Stimulated activated CD4-positive, alpha-beta T cell treated with anti-CD3 and anti-CD28 coated beads, TNF-alpha, amount 100 ng/mL, for 1 hour (primary cell): ENCODE measurements around the gene ROPN1B.

Experiments
- DNase-seq, 3 donors: peaks; one replicate each; pipeline ENCODE4 v3.0.0-alpha.2; 2020; ENCODE audit warnings: low read depth in 3 of 3, low spot score in 1 of 3

ROPN1B gene

DNA sequence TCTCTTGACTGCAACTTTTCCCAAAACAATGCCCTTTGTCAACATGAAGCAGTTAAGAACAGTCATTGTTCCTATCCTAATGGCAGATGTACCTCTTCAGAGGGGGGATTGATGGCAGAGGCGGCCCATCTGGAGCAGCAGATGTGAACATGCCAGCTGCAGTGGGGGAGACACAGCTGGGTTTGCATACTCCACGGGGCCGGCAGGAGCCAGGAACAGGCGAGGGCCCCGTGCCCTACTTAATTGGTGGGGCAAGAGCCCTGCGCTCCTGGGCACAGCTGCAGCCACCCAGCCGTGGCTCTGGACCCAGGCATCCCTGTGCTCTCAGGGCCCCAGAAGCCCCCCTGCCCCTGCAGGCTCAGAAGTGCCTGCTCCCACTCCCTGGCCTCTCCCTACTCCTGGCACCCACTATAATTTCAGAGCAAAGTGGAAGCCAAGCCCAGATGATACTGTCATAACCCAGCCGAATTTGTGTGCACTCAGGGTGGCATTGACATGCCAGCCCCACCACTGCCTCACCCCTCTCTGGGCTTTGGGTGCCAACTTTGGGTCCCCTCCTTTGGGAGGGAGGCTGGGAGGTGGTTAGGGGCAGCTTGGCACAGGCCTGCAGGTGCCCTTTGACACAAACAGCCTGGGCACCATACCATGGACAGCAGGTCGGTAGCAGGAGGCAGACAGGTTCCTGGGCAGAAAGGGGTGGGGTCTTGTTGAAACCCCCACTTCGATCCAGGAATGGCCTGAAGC, 34.6 kb downstream of the ROPN1B start:
- no peak for DNase-seq

DNA sequence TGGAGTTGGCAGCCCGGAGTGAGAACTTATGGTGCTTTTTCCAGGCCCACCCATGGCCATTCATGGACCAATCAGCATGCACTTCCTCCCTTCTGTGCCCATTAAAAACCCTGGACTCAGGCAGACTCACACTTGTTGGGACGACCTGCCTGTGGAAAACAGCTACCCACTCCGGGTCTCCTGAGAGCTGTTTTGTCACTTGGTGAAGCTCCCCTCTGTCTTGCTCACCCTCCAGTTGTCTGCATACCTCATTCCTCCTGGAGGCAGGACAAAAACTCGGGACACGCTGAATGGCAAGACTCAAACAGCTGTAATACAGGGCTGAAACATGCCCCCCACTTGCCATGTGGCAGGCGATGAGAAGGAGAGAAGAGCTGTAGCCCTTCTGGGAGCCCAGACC, 35.2 kb downstream of the ROPN1B start:
- no peak for DNase-seq

DNA sequence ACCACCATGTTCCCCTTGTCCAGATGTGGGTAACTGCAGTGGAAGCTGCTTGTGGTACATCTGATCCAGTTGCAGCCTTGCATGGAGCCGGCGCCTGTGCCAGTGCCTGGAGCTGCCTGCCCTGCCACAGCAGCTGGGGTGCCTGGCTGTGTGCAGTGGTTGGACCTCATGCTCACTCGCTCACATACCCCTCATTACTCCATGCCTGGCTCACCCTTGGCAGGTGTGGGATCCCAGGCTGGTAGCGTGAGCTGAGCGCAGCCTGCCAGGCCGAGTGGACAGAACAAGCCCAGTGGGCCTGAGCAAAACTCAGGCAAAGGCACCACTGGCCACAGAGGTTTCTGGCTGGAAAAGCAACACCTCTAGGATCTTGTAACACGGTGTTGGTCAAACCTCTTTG, 35.7 kb downstream of the ROPN1B start:
- no peak for DNase-seq

DNA sequence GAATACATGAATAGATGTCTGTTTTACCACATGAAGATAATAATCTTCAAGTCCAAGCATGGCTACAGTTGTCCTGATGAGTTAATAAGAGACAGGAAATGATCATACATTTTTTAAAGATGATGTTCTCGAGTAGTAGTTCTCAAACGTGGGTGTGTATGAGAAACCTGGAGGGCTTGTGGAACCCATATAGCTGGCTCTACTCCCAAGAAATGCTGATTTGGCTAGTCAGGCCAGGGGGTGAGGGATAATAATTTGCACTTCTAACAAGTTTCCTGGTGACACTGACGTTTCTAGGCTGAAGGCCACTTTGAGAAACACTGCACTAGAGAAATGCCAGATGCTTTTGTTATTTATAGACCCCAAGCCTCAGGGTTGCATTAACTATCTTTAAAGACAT, 37.0 kb downstream of the ROPN1B start:
- DNase-seq, result no peak

DNA sequence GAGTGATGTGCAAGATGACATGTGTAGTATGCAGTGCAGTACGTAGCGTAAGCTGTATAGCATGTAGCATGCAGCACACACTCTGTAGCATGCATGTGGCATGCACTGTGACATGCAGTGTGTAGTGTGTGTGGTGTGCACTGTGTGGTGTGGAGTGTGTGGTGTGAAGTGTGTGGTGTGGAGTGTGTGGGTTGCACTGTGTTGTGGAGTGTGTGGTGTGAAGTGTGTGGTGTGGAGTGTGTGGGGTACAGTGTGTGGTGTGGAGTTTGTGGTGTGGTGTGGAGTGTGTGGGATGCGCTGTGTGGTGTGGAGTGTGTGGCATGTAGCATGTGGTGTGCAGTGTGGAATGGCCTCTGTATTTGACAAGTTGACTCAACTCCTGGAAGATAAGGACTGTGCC, 39.2 kb downstream of the ROPN1B start:
- DNase-seq, result no peak

DNA sequence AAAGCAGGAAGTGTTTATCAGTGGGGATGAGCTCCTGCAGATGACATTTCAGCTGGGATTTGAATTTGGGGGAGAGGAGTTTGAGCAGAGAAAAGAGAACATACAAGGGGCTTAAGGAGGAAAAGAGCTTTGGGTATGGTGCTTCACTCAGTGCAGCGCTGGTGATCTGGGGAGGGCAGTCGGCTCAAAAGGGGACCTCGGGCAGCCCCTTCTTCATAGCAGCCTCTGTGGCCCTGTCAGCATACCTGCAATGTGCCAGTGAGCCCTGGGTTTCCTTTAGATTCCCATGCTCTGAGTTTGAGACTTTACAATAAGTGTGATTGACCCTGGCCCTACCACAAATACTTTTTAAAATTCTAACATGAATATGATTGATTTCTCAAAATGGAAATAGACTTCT, 40.2 kb downstream of the ROPN1B start:
- DNase-seq, result no peak

DNA sequence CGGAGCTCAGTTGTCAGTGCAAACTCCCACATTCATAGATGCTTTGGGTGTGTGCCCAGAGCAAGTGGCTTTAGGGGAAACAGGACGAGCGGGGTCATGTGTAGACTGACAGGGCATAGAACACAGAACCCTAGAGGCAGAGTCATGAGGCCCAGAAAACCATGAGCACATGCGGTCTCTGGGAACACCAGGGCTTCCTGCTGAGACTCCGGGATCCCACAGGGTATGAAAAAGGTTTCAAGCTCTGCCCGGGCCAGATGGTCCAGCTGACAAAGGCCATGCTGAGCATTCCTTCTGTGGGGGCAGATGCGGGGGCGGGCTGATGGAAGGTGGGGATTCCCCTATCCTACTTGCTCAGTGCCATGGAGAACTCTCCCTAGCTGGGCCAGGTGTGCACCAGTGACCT, 44.8 kb downstream of the ROPN1B start:
- DNase-seq, result no peak

DNA sequence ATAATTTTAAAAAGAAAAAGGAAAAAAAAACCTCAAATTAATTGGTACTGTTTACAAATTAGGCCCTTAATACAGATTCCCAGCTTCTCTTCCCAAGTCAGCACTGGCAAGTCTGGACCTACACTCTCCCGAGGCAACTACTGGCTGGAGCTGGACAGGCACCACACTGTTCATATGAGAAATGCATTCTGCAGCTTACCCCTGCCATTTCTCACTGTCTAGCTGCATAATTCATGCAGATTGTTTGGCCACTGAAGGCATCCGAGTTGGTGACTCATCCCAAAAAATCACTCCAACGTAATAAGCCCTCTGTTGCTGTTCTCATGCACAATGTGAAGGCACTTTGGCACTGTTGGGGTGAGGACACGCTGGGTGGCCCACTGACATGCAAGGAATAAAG, 45.3 kb downstream of the ROPN1B start:
- no peak for DNase-seq

DNA sequence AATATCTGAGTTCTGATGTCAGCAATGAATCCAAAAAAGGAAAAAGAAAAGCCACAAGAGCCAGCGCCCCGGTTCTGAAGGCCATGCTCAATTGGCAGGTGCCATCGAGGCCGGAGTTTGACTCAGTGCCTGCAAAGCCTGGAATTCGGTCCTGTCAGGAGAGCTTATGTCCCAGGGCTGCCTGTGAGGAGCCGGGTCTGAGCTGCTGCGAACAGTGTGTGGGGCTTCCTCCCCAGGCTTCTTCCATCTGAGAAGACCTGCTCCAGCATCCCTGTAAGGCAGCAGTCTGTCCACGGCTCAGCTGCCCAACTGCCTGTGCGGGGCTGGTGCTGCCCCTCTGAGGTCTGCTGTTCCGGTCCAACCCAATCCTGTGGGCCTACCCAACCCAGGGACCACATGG, 46.1 kb downstream of the ROPN1B start:
- DNase-seq, result no peak

DNA sequence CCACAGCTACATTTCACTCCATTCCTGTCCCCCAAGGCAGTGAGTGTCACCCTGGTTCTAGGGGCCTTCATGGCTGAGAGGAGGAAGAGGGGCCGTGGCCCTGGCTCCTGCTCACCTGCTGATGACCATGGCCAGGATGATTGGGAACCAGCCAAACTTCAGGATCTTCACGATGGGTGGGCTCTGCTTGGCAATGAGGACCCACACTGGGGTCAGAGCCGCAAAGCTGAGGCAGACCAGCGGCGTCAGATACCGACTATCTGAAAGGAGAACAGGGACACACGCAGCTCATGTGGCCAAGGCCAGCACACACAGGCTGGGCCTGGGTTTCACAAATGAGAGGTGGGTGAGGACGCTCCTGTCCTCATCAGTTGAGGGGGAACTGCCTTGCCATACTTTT, 47.6 kb downstream of the ROPN1B start:
- DNase-seq, result no peak

DNA sequence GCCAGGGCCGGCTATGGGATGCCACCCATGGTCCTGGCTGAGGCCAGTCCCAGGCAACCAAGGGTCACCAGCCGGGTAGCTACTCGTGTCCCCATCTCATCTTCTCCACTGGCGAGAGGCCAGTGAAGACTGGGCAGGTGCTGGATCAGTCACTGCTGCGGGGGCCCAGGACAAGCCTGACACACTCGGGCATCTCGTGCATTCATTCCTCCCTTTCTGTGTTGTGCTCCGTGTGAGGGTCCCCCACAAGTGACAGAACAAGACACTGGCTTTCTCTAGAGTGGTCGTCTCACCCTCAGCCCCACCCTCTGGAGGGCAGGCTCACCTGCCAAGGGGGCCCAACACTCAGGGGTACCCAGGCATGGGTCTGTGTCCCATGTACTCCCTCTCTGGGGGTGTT, 48.4 kb downstream of the ROPN1B start:
- no peak for DNase-seq

DNA sequence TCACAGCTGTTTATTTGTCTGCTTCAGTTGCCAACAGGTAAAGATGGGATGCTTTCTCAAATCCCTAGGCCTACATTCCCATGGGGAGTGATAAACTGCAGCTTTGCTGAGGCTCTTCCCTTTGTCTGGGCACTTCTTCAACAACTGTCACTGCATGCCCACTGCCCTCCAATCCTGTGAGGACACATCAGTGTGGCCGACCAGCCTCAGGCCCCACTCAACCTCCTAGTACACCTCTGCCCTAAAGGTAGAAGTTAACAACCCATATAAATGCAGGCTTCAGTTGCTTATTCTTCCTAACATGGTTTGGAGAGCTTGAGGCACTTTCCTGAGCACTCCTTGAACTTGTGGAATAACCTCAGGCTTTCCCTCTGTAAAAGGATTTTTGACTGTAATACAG, 49.6 kb downstream of the ROPN1B start:
- no peak for DNase-seq

DNA sequence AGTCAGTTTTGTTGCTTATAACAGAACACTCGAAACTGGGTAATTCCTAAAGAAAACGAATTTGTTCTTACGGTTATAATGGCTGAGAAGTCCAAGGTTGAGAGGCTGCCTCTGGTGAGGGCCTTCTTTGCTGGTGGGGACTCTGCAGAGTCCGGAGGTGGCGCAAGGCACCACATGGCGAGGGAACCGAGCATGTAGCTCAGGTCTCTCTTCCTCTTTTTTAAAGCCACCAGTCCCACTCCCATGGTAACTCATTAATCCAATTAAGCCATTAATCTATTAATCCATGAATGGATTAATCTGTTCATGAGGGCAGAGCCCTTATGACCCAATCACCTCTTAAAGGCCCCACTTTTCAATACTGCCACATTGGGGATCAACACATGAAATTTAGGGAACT, 50.0 kb downstream of the ROPN1B start:
- no peak for DNase-seq

DNA sequence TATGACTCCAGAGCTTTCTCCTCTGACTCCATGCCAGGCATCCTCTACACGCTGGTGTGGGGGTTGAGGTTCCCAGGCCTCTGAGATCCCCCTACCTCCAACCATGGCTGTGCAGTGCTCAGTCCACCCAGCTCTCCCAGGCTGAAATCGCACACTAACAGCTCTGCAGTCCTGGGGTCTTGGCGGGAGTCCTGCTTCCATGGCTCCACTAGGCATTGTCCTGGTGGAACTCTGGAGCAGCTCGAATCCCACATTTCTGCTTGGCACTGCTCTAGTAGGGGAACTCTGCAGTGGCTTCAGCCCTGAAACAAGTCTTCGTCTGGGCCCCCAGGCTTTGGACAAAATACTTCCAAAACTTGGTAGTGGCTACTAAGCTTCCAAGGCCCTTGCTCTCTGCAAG, 50.7 kb downstream of the ROPN1B start:
- no peak for DNase-seq

DNA sequence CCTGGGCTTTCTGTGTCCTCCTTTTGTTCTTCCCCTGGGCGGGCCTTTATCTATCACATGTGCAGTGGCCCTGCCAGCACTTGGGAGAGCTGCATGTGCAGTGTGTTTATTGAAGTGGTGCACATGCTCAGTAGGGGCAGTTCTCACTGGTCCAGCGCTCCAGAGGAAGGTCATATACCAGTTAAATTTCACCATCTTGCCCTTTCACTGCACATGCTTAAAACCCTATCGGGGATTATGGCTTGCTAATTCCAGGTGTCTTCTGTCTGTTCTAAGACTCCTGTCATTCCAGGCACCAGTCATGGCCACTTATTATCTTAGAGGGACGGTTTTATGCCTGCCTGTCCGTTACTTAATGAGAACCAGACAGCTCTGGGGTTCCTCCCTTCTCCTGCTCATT, 52.2 kb downstream of the ROPN1B start:
- DNase-seq, result no peak

DNA sequence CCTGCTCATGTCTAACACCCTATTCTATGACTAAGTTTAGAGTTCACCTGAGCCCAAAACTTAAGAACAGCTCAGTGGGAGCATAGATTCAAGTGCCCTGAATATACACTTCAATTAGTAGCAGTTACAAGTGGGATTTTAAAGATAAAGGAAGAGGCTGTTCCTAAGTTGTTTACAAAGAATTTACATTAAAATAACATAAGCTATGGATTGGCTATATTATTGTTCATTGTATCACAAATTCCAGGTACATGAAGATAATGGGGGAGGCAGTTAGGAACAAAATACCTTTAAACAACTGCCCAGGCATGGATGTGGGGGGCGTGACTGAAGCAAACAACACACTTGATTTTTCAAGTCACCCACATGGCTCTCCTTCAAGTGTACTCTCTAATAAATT, 52.7 kb downstream of the ROPN1B start:
- DNase-seq, result no peak

DNA sequence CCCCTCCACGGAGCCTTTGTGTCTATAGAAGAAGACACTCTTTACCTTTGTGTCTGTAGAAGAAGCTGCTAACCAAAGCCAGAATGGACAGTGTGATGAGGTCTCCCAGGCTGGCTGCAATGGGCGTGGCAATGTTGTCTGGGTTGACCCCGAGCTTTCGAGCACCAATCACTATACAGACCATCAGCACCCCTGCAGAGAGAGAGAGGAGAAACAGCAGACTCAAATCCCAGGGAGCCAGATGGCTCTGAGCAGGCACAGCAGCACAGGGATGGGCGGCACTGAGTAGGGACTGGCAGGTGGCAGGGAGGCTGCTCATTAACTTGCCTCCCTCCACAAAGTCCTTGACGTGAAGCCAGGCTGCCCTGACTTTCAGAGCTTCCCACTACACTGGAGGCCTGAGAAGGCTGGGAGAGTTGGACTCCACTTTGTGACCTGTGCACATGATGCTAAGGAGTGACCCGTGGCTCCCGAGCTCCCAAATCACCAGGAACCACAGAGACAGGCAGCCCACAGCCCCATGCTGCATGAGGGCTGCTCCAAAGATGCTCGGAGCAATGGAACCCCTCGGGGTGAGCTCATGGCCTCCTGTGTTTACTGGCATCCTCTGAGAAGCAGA, 53.9 kb downstream of the ROPN1B start:
- no peak for DNase-seq

DNA sequence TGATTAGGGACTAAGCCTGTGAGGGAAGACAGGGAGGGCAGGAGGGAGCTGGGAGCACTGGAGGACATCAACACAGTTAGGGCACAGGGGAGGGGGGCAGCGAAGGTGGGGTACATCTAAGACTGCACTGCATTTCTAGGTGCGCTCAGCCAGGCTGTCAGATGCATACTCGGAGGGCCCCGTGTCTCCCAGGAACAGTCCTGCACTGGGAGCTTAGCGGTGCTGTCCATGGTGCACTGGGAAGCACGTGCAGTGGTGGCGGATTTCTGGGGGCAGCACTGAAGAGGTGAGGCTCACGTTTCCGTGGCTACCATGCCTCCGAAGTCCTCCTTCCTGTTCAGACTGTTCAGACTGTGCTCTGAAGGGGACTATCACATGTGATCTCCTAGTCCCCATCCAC, 54.4 kb downstream of the ROPN1B start:
- DNase-seq, result no peak

DNA sequence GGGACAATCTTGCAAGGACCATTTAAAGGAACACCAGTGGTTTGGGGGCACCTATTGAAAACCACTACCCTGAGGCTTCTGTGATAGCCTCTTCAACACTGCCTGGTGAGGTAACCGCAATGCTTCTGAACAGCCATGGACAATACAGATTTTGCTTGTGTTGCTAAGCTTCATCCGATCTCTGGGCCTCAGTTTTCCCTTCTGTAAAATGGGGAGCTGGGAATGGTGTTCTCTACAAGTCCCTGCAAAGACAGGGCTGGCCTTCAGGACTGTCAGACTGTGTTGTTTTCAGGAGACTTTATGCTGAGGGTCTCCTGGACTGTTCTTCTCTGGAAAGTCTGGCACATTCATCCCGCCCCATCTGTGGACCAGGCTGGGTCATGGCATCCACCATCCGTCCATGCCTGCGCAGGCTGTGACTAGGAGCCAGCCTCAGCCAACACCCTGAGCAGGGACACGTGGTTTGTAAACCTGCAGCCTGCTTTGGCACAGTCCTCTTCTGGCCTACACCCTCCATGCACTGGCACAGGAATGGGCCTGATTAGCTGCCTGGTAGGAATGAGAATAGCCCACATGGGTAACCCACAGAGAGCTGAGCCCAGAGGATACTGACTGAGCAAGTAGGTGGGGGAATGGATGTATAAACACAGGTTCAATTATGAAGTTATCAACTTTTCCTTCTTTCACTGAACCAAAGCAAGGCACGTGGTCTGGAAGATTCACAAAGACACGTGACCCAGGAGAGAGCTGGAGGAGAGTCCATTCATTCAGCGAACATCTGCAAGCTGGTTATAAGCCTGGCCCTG, 55.3 kb downstream of the ROPN1B start:
- DNase-seq, result no peak

DNA sequence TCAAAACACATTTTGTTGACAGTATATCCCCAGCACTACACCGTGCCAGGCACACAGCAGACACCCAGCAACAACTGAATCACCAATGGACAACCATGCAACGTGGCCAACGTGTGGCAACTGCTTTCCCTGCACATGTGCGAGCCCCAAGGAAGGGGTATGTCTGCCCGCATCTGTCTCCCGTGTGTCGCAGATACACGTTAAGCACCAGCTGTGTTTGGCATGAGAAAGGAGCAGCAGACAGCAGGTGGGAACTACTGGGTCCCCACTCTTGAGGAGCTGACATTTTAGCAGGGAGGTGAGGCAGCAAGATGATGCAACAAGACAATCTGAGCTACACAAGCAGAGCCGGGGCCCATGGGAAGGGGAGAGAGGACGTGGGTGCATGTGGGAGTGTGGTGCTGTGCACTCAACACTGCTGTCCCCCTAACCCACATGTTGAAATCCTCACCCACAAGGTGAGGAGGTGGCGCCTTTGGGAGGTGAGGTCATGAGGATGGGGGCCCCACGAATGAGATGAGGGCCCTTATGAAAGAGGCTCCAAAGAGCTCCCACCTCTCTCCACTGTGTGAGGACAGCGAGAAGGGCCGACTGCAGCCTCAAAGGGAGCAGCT, 56.2 kb downstream of the ROPN1B start:
- no peak for DNase-seq

DNA sequence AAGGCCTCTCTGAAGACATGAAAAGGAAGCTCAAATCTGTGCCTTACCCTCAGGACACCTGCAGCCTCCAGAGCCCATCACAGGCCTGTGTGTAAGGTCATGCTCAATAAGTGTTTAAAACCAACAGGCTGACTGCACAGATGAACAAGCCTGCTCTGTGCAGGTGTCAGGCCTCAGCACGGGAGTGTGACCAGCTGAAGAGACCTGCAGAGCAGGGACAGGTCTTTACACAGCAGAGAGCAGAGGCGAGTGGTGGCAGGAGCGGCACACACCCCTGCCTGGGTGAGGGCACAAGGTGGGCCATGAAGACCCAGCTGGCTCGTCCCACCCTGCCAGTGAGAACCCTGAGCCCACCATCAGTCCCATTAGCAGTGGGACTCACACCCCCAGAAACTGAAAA, 56.9 kb downstream of the ROPN1B start:
- DNase-seq, result no peak

DNA sequence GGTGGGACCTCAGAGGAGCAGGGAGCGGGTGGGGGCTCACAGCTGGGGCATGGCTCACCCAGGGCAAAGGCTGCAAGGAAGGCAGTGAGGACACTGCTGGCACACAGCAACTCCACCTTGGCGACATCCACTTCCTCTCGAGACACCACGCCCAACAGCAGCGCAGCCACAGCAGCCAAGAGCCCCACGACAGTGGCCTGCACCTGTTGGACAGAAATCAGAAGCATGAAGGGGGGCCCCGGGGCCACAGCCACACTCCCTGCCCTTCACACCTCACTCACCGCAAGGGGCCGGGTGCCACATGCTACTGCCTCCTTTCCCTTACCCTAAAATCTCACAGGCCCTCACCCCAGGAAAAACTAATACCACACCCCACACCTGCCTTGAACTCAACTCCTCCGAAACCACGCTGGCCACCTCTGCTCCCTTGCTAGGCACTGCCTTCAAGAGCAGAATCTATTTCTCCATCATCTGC, 57.3 kb downstream of the ROPN1B start:
- no peak for DNase-seq
